Heart right ventricle (tissue), 16 donors: ENCODE data around the gene EPS8. TPM values are rescaled to one million over a fixed set of nuclear protein-coding genes. Genes with fewer than 3 reads are reported as not detected.
"Not testable (repeated sequence)": the region's sequence is repeated elsewhere in the genome, so short reads cannot be mapped to it uniquely, and the experiment has no call there.

Experiments
- ATAC-seq, 8 donors: fragments of 200-7000 bp; cut with Tn5 transposase; one replicate each; pipeline ENCODE4 v1.9.1; 2020; ENCODE audit warnings: mild to moderate bottlenecking in 8 of 8, moderate library complexity in 8 of 8, moderate number of reproducible peaks in 1 of 8
- DNase-seq, 2 donors: peaks; one replicate each; pipeline ENCODE4 v3.0.0-alpha.2; 2020
- H3K27ac ChIP-seq, 10 donors: fragments of 200-600 bp; sonication (generic) in 2 of 10; one replicate each; pipeline versions ENCODE4 v1.5.0 to v1.8.0; 2020 to 2022; ENCODE audit warnings: mild to moderate bottlenecking in 3 of 10
- H3K27me3 ChIP-seq, 7 donors: fragments of 200-600 bp; one replicate each; pipeline ENCODE4 v1.8.0; 2021 to 2022; ENCODE audit warnings: mild to moderate bottlenecking in 2 of 7
- H3K36me3 ChIP-seq, 9 donors: fragments of 200-600 bp; sonication (generic) in 1 of 9; one replicate each; pipeline versions ENCODE4 v1.5.0 to v1.8.0; 2020 to 2022; ENCODE audit warnings: mild to moderate bottlenecking in 2 of 9
- H3K4me1 ChIP-seq, 9 donors: fragments of 200-600 bp; sonication (generic) in 1 of 9; one replicate each; pipeline versions ENCODE4 v1.5.0 to v1.8.0; 2020 to 2022; ENCODE audit warnings: mild to moderate bottlenecking in 4 of 9
- H3K4me3 ChIP-seq, 10 donors: fragments of 200-600 bp; sonication (generic) in 2 of 10; one replicate each; pipeline versions ENCODE4 v1.5.0 to v1.8.0; 2020 to 2022; ENCODE audit warnings: mild to moderate bottlenecking in 7 of 10, moderate library complexity in 2 of 10
- H3K9me3 ChIP-seq, 11 donors: fragments of 200-600 bp in 10 of 11; sonication (generic) in 2 of 11; one replicate each; pipeline versions ENCODE4 v1.5.0 to v1.8.0; 2013 to 2022; ENCODE audit warnings: mild to moderate bottlenecking in 2 of 11, control low read depth in 1 of 11, moderate library complexity in 1 of 11
- WGBS, 2 donors: extraction: QIAGEN DNeasy Blood & Tissue Kit; methylation state at CpG; one replicate each; pipeline ENCODE4 v1.1.7; 2013; ENCODE audit warnings: inconsistent platforms in 1 of 2; 5-methylcytosine and 5-hydroxymethylcytosine counted together
- intact Hi-C, 10 donors: fragments of 100-400 bp; cut with DNase I; formaldehyde crosslinking; loops; one replicate each; pipeline versions ENCODE4 v1.11.1 to v1.14.2; 2022
- polyA plus RNA-seq, 2 donors: library from polyadenylated mRNA; stranded (reverse); fragments of 200-250 nt; gene quantifications; one replicate each; pipeline ENCODE4 v1.2.3, GENCODE V29; 2013
- total RNA-seq, 10 donors: library from RNA; stranded (reverse); fragmentation: NEBNext Ultra II Directional in 3 of 10; extraction: Animal tissue kit (Norgen Biotek cat#: 25700) in 3 of 10; gene quantifications; one replicate each; pipeline versions ENCODE4 v1.2.1 to v1.2.4, GENCODE V29; 2021 to 2023
- TF ChIP-seq, protein P1 (sequence below), 9 donors: fragments of 200-600 bp; sonication (generic) in 2 of 9; IDR thresholded peaks; one replicate each; pipeline versions ENCODE4 v1.5.0 to v1.8.0; 2021 to 2022; ENCODE audit warnings: antibody characterized with exemption in 9 of 9, mild to moderate bottlenecking in 5 of 9, moderate library complexity in 1 of 9
- donor health status: Arrhythmogenic right ventricular cardiomyopathy.
- donor health status: ischemic (EF 13 %, LVEDD 7.1; RV severe dilation, severe dysfunction).
- donor health status: healthy with polysubstance abuse.
- donor health status: DM: no; HTN: yes; CAD: no.
- donor health status: DM: no; HTN: no; CAD: no.
- donor health status: ischemic (EF 25% LVEDD 6.9; RV normal size, moderate dysfunction).
- donor health status: ischemic (EF 25% LVEDD 5.7; RV mildly dilated, moderate dysfunction).
- donor health status: healthy.
- donor health status: DM: yes; HTN: yes; CAD: no.
- donor health status: Ischemic cardiomyopathy.
- donor health status: ischemic (EF 35%, LVEDD 5.7; RV mildly dilated, moderate dysfunction).
- donor health status: nonischemic (EF 11% LVEDD 7.7; RV severe dilation, severe dysfunction).
- donor health status: DM: yes; HTN: yes; CAD: no.
- donor health status: PGD.
- donor health status: ischemic (EF 29% LVEDD 5.4; RV normal size, mild dysfunction).
- donor health status: nonischemic (EF 23%, LVEDD 6.1; RV moderate dilation, normal function).

EPS8 gene
- total and polyA plus RNA-seq, 12 donors: 7.7 to 38.6 (median 15.7) TPM

DNA sequence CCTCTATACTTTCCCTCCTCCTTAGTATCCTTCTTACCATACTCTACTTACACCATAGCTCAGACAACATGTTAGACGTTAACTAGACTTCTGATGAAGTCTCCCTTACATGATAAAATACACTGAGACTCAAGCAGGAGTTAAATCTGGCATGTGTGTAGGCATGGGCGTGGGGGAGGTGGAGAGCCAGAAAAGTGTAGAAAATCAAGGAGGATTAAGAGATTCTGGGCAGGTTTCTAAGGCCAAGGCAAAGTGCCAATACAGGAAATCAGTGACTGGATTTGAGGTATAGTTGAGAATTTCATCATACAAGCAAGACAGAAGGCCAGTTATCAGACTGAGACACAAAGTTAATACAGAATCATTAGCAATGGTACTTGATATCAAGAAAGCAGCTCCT lies 37.4 kb downstream of the EPS8 start:
- no peak for ATAC-seq
- intact Hi-C loops: no loop called here
- Histone ChIP-seq H3K4me3 (no peak overlapping the region), H3K4me1 (peaks cover 0 to 47% (median 2%) of the 10 kb centered on the region in 9 donors), H3K27me3 (no peaks in the 10 kb centered on the region), H3K9me3 (no peaks in the 10 kb centered on the region), H3K27ac (no peak overlapping the region), H3K36me3 (no peaks in the 10 kb centered on the region)
- TF ChIP-seq, protein P1, sequence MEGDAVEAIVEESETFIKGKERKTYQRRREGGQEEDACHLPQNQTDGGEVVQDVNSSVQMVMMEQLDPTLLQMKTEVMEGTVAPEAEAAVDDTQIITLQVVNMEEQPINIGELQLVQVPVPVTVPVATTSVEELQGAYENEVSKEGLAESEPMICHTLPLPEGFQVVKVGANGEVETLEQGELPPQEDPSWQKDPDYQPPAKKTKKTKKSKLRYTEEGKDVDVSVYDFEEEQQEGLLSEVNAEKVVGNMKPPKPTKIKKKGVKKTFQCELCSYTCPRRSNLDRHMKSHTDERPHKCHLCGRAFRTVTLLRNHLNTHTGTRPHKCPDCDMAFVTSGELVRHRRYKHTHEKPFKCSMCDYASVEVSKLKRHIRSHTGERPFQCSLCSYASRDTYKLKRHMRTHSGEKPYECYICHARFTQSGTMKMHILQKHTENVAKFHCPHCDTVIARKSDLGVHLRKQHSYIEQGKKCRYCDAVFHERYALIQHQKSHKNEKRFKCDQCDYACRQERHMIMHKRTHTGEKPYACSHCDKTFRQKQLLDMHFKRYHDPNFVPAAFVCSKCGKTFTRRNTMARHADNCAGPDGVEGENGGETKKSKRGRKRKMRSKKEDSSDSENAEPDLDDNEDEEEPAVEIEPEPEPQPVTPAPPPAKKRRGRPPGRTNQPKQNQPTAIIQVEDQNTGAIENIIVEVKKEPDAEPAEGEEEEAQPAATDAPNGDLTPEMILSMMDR (IDR thresholded peaks at IDR 0.05): no peak
- DNase-seq: no peak
- 79 to 81% methylated on average over 2 of the region's 2 CpGs for WGBS, 2 donors

DNA sequence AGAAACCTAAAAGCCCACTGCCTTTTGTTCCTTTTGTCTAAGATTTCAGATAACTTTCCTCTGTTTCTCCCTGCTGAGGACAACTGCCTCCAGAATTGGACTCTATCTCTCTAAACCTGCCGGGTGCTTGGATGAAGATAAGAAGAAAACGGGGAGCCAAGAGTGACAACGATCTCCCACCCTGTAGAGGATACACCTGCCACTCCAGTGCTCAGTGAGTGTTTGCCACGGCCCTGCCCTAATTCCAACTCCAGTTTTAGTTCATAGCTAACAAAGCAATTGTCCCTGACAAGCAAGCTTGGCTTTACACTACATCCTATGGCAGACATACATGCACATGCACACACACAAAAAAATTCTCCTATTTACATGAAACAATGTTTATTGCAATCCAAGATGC lies 39.3 kb downstream of the EPS8 start:
- Histone ChIP-seq H3K9me3 (no peaks in the 10 kb centered on the region), H3K36me3 (no peaks in the 10 kb centered on the region), H3K4me1 (peaks cover 0 to 47% (median 2%) of the 10 kb centered on the region in 9 donors), H3K27ac (no peak overlapping the region), H3K27me3 (no peaks in the 10 kb centered on the region), H3K4me3 (no peak overlapping the region)
- TF ChIP-seq, protein P1 (IDR thresholded peaks at IDR 0.05): no peak
- ATAC-seq (no peak), DNase-seq (no peak)
- intact Hi-C loops: no loop called here
- WGBS, 2 donors: 40 to 44% methylated on average over 4 of the region's 4 CpGs

DNA sequence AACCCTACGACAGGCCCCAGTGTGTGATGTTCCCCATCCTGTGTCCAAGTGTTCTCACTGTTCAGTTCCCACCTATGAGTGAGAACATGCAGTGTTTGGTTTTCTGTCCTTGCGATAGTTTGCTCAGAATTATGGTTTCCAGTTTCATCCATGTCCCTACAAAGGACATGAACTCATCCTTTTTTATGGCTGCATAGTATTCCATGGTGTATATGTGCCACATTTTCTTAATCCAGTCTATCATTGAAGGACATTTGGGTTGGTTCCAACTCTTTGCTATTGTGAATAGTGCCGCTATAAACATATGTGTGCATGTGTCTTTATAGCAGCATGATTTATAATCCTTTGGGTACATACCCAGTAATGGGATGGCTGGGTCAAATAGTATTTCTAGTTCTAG lies 47.3 kb downstream of the EPS8 start:
- DNase-seq, H3K36me3 ChIP-seq, H3K4me3 ChIP-seq, H3K27me3 ChIP-seq, ATAC-seq, intact Hi-C loops, H3K27ac ChIP-seq: not testable (repeated sequence)
- peaks cover 0 to 27% (median under 1%) of the 10 kb centered on the region in 9 donors for H3K4me1 ChIP-seq
- 92 to 99% methylated on average over 3 of the region's 3 CpGs for WGBS, 2 donors
- H3K9me3 ChIP-seq: peaks cover 0 to 21% (median 0%) of the 10 kb centered on the region in 11 donors

DNA sequence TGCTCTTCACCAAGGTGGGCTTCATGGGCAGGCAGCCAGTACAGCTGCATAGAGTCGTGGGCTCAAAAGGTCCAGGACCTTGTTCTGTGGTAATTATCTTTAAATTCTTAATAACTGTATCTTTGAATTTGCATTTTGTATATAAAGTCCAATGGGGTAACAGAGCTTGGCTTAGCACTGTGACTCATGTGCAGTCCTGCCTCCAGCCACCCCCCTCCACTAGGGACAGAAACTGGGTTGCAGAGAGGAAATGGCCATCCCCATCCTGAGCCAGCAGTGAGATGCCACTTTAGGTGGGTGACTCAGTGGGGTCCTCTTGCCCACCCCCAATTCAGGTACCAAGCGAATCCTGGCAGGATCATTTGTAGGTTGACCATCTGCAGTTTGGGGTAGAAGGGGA lies 48.1 kb downstream of the EPS8 start:
- 92 to 93% methylated on average over 2 of the region's 2 CpGs for WGBS, 2 donors
- peaks cover 0 to 21% (median 0%) of the 10 kb centered on the region in 11 donors for H3K9me3 ChIP-seq

DNA sequence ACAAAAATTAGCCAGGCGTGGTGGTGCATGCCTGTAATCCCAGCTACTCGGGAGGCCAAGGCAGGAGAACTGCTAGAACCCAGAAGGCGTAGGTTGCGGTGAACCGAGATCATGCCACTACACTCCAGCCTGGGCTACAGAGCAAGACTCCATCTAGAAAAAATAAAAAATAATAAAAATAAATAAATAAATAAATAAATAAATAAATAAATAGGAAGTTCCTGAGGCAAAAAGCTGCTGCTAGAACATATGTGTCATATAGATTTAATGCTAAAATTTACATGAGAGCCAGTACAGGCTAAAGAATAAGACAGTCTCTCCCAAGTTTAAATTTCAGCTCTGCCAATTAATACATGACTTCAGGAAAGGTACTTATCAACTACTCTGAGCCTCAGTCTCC lies 48.8 kb downstream of the EPS8 start:
- intact Hi-C loops, ATAC-seq, H3K27me3 ChIP-seq, H3K27ac ChIP-seq, H3K36me3 ChIP-seq, H3K4me3 ChIP-seq, DNase-seq: not testable (repeated sequence)
- Histone ChIP-seq H3K9me3 (peaks cover 0 to 21% (median 0%) of the 10 kb centered on the region in 11 donors), H3K4me1 (peaks cover 0 to 19% (median 0%) of the 10 kb centered on the region in 9 donors)
- WGBS, 2 donors: 98 to 99% methylated on average over 5 of the region's 5 CpGs

More for the DNA sequence above, 48.1 kb downstream of the EPS8 start:
- no peak overlapping the region for H3K27ac ChIP-seq
- H3K4me1 ChIP-seq: peaks cover 0 to 23% (median 0%) of the 10 kb centered on the region in 9 donors
- ATAC-seq: no peak
- no peak for DNase-seq
- intact Hi-C loops: no loop called here
- no peak overlapping the region for H3K4me3 ChIP-seq
- no peaks in the 10 kb centered on the region for H3K27me3 ChIP-seq
- no peaks in the 10 kb centered on the region for H3K36me3 ChIP-seq
- TF ChIP-seq, protein P1 (IDR thresholded peaks at IDR 0.05): no peak
